Peyer's patch (tissue), 4 donors: ENCODE measurements around the gene SARM1. TPM values are rescaled to one million over a fixed set of nuclear protein-coding genes. Genes with fewer than 3 reads are reported as not detected.

ENCODE experiments used
- DNase-seq, 3 donors: peaks; one replicate each; pipeline ENCODE4 v3.0.0-alpha.2; 2017 to 2019
- H3K27ac ChIP-seq, 4 donors: fragments of 200-600 bp; sonication (generic); one replicate each; pipeline ENCODE4 v1.5.1; 2016 to 2019
- H3K27me3 ChIP-seq, 2 donors: fragments of 200-600 bp; sonication (generic); one replicate each; pipeline ENCODE4 v1.5.1; 2019
- H3K36me3 ChIP-seq, 3 donors: fragments of 200-600 bp; sonication (generic); one replicate each; pipeline ENCODE4 v1.5.1; 2016 to 2019
- H3K4me1 ChIP-seq, 4 donors: fragments of 200-600 bp; sonication (generic); one replicate each; pipeline ENCODE4 v1.5.1; 2016 to 2019
- H3K4me3 ChIP-seq, 4 donors: fragments of 200-600 bp; sonication (generic); 1 replicate in 3 of 4; 2 replicates in 1 of 4; pipeline ENCODE4 v1.5.1; 2016 to 2019; ENCODE audit warnings: mild to moderate bottlenecking in 1 of 4
- H3K9me3 ChIP-seq, 4 donors: fragments of 200-600 bp; sonication (generic); one replicate each; pipeline ENCODE4 v1.5.1; 2016 to 2019; ENCODE audit warnings: mild to moderate bottlenecking in 1 of 4
- CTCF ChIP-seq, 6 experiments: fragments of 450-650 bp in 4 of 6; fragments of 200-600 bp in 2 of 6; sonication (generic) in 1 of 6; IDR thresholded peaks; one replicate each; pipeline ENCODE4 v1.5.1; 2017 to 2019; ENCODE audit warnings: antibody characterized with exemption in 6 of 6, mild to moderate bottlenecking in 3 of 6, moderate library complexity in 1 of 6
- POLR2A ChIP-seq, 2 donors: fragments of 450-650 bp; IDR thresholded peaks; one replicate each; pipeline ENCODE4 v1.5.1; 2017; ENCODE audit warnings: antibody characterized with exemption in 2 of 2, mild to moderate bottlenecking in 2 of 2, moderate library complexity in 2 of 2
- total RNA-seq, 4 donors: library from RNA; depleted of rRNA; stranded (reverse); fragments of >200 nt; gene quantifications; one replicate each; pipeline ENCODE4 v1.1.0, GENCODE V29; 2016

SARM1 gene
- total RNA-seq, 4 donors from 2014 or later, result 12.8 to 37.6 (median 24.6) TPM

DNA sequence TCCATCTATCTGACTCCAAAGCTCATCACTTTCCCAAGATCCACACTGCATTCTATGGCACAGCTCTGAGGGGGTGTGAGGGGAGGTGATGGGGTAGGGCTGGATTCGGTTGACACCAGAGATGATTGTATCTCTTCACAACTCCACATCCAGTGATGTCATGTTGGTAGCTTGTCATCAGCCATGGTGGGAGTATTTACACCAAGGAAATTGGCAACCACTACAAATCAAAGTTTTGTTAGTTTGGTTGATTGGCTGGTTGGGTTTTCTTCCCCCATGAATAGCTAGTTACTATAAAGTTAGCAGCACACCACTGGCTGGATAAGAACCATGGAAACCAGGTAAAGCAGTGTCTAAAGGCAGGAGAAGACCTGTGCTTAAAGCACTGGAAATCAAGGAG lies 19.5 kb downstream of the SARM1 start:
- Histone ChIP-seq H3K36me3 (peaks cover 0 to 72% (median 2%) of the 10 kb centered on the region in 3 donors), H3K9me3 (no peaks in the 10 kb centered on the region), H3K4me1 (no peaks in the 10 kb centered on the region), H3K27ac (no peak overlapping the region), H3K4me3 (no peak overlapping the region), H3K27me3 (no peaks in the 10 kb centered on the region)
- no peak for DNase-seq
- TF ChIP-seq POLR2A (IDR thresholded peaks at IDR 0.05), result no peak
- no peak for TF ChIP-seq CTCF (IDR thresholded peaks at IDR 0.05)

DNA sequence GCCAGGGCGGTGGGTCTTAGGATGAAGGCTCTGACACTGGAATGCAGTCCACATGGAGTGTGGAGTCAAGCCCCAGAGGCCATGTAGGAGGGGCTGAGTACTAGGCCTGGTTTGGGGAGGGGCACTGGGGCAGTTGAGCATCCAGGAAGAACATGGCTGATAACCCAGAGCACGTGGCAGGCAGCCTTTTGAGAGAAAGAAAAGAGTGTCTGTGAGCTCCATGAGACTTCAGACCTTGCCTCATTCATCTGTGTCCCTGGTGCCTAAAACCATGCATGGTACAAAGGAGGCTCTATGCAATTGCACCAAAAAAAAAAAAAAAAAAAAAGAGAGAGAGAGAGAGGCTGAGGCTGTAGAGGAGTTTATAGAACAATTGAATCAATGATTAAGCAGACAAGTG lies 19.9 kb downstream of the SARM1 start:
- TF ChIP-seq POLR2A (IDR thresholded peaks at IDR 0.05) (no peak), CTCF (IDR thresholded peaks at IDR 0.05) (no peak)
- Histone ChIP-seq H3K27me3 (no peaks in the 10 kb centered on the region), H3K4me1 (no peaks in the 10 kb centered on the region), H3K27ac (no peak overlapping the region), H3K36me3 (peaks cover 0 to 75% (median 2%) of the 10 kb centered on the region in 3 donors), H3K9me3 (no peaks in the 10 kb centered on the region), H3K4me3 (no peak overlapping the region)
- no peak for DNase-seq

DNA sequence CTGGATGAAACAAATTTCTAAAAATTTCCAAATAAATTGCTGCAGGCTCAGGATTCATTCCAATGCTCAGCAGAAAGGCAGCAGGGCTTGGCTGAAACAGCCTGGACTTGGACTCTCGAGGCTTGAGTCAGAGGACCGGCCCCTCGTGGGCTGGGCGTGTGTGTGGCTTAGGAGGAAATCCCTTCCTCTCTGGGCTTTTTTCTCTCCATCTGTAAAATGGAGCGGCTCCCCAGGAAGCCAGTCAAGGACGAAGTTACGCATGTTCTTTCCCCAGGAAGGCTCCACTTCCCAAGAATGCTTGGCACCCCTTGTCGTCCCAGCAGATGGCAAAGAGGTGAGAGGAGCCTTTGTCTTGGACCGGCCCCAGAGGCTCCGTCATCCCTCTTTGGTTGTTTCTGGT lies 21.0 kb downstream of the SARM1 start:
- DNase-seq, result no peak
- no peaks in the 10 kb centered on the region for H3K4me1 ChIP-seq
- TF ChIP-seq CTCF (IDR thresholded peaks at IDR 0.05) (no peak), POLR2A (IDR thresholded peaks at IDR 0.05) (no peak)

DNA sequence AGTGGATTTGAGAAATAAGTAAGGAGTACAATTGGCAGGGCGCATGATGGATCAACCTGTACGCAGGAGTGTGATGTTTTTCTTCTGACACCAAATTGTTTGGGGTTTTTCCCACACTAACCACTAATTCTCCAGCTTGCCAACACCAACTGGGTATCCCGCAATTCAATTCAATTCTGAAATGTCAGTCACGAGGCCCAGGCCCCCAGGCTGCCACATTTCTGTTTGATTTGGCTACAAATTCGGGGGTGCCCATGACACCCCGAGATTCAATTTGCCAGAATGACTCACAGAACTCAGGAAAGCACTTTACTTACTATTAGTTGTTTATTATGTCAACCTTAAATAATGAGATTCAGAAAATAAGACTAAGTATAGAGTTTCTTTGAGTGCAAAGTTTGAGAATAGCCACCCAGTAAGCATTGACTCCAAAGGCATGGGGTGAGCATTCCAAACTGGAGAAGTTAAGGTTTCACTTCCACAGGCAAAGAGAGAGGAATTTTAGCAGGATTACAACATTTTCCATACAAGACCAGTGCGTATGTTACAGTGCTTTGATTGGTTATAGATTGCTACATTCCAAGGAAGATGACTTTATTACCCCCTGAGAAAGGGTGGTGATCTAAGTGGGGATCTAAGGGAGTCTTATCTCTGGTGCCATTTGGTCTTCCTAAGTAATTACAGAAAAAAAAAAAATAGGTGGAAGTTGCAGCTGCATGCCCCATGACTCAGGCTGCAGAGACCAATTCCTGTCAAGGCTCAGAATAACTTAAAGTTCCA lies 23.0 kb downstream of the SARM1 start:
- TF ChIP-seq POLR2A (IDR thresholded peaks at IDR 0.05) (no peak), CTCF (IDR thresholded peaks at IDR 0.05) (no peak)
- no peak overlapping the region for H3K27ac ChIP-seq
- H3K27me3 ChIP-seq, result no peaks in the 10 kb centered on the region
- peaks cover 0 to 58% (median 2%) of the 10 kb centered on the region in 3 donors for H3K36me3 ChIP-seq
- H3K4me3 ChIP-seq, result no peak overlapping the region
- no peak for DNase-seq
- H3K4me1 ChIP-seq, result no peaks in the 10 kb centered on the region
- no peaks in the 10 kb centered on the region for H3K9me3 ChIP-seq

More for the DNA sequence above, 21.0 kb downstream of the SARM1 start:
- H3K27ac ChIP-seq, result no peak overlapping the region
- H3K27me3 ChIP-seq, result no peaks in the 10 kb centered on the region
- peaks cover 0 to 75% (median 2%) of the 10 kb centered on the region in 3 donors for H3K36me3 ChIP-seq
- no peaks in the 10 kb centered on the region for H3K9me3 ChIP-seq
- H3K4me3 ChIP-seq, result no peak overlapping the region

GRCh38 chr17:28395426-28395825 lies 23.9 kb downstream of the SARM1 start:
- no peak overlapping the region for H3K27ac ChIP-seq
- H3K27me3 ChIP-seq, result no peaks in the 10 kb centered on the region
- no peaks in the 10 kb centered on the region for H3K9me3 ChIP-seq
- H3K4me1 ChIP-seq, result no peaks in the 10 kb centered on the region
- DNase-seq, result no peak
- TF ChIP-seq CTCF (IDR thresholded peaks at IDR 0.05) (no peak), POLR2A (IDR thresholded peaks at IDR 0.05) (no peak)
- peaks cover 0 to 49% (median 2%) of the 10 kb centered on the region in 3 donors for H3K36me3 ChIP-seq
- no peak overlapping the region for H3K4me3 ChIP-seq
